ENCODE results near the gene CBFA2T2.

The CBFA2T2 gene

GRCh38 chr20:33465481-33466302 lies 24.2 kb upstream of the CBFA2T2 start:
- TF ChIP-seq GATA2 (IDR thresholded peaks at IDR 0.05; ENCODE audit: low read depth, low read length) (no peak), GATA3 (IDR thresholded peaks at IDR 0.05; ENCODE audit: low read depth, low read length) (no peak)

GRCh38 chr20:33466303-33466646 lies 23.6 kb upstream of the CBFA2T2 start:
- TF ChIP-seq GATA2 (IDR thresholded peaks at IDR 0.05; ENCODE audit: low read depth, low read length) (no peak), GATA3 (IDR thresholded peaks at IDR 0.05; ENCODE audit: low read depth, low read length) (no peak)

- TF ChIP-seq GATA3 (IDR thresholded peaks at IDR 0.05; ENCODE audit: low read depth, low read length), result no peak
- TF ChIP-seq GATA2 (IDR thresholded peaks at IDR 0.05; ENCODE audit: low read depth, low read length), result no peak
Observed at GRCh38 chr20:33470457-33470856, 19.4 kb upstream of the CBFA2T2 start.

- no peak for TF ChIP-seq GATA2 (IDR thresholded peaks at IDR 0.05; ENCODE audit: low read depth, low read length)
- TF ChIP-seq GATA3 (IDR thresholded peaks at IDR 0.05; ENCODE audit: low read depth, low read length), result no peak
Observed at GRCh38 chr20:33470866-33471265, 19.0 kb upstream of the CBFA2T2 start.

GRCh38 chr20:33472868-33473435 lies 16.9 kb upstream of the CBFA2T2 start:
- TF ChIP-seq GATA3 (IDR thresholded peaks at IDR 0.05; ENCODE audit: low read depth, low read length) (no peak), GATA2 (IDR thresholded peaks at IDR 0.05; ENCODE audit: low read depth, low read length) (no peak)

GRCh38 chr20:33474097-33474873 lies 15.6 kb upstream of the CBFA2T2 start:
- TF ChIP-seq GATA2 (IDR thresholded peaks at IDR 0.05; ENCODE audit: low read depth, low read length) (no peak), GATA3 (IDR thresholded peaks at IDR 0.05; ENCODE audit: low read depth, low read length) (no peak)

- no peak for TF ChIP-seq GATA3 (IDR thresholded peaks at IDR 0.05; ENCODE audit: low read depth, low read length)
- no peak for TF ChIP-seq GATA2 (IDR thresholded peaks at IDR 0.05; ENCODE audit: low read depth, low read length)
Observed at GRCh38 chr20:33474963-33475362, 14.9 kb upstream of the CBFA2T2 start.

GRCh38 chr20:33475381-33476152 lies 14.3 kb upstream of the CBFA2T2 start:
- no peak for TF ChIP-seq GATA3 (IDR thresholded peaks at IDR 0.05; ENCODE audit: low read depth, low read length)

GRCh38 chr20:33477386-33478234 lies 12.3 kb upstream of the CBFA2T2 start:
- TF ChIP-seq GATA3 (IDR thresholded peaks at IDR 0.05; ENCODE audit: low read depth, low read length) (no peak), GATA2 (IDR thresholded peaks at IDR 0.05; ENCODE audit: low read depth, low read length) (no peak)

- TF ChIP-seq GATA3 (IDR thresholded peaks at IDR 0.05; ENCODE audit: low read depth, low read length), result no peak
- TF ChIP-seq GATA2 (IDR thresholded peaks at IDR 0.05; ENCODE audit: low read depth, low read length), result no peak
Observed at GRCh38 chr20:33480048-33480447, 9.8 kb upstream of the CBFA2T2 start.

- TF ChIP-seq GATA3 (IDR thresholded peaks at IDR 0.05; ENCODE audit: low read depth, low read length) (no peak), GATA2 (IDR thresholded peaks at IDR 0.05; ENCODE audit: low read depth, low read length) (no peak)
Observed at GRCh38 chr20:33481431-33481941, 8.4 kb upstream of the CBFA2T2 start.

GRCh38 chr20:33482581-33482980 lies 7.3 kb upstream of the CBFA2T2 start:
- TF ChIP-seq GATA3 (IDR thresholded peaks at IDR 0.05; ENCODE audit: low read depth, low read length) (no peak), GATA2 (IDR thresholded peaks at IDR 0.05; ENCODE audit: low read depth, low read length) (no peak)

- TF ChIP-seq GATA2 (IDR thresholded peaks at IDR 0.05; ENCODE audit: low read depth, low read length) (no peak), GATA3 (IDR thresholded peaks at IDR 0.05; ENCODE audit: low read depth, low read length) (no peak)
Observed at GRCh38 chr20:33488201-33488600, 1.7 kb upstream of the CBFA2T2 start.
